GM12878 (cell line): ENCODE data around the gene FSTL4. TPM values are rescaled to one million over a fixed set of nuclear protein-coding genes. Genes with fewer than 3 reads are reported as not detected.

ENCODE experiments used
- ATF7 ChIP-seq: fragments of 450-650 bp; IDR thresholded peaks from 2 replicates; pipeline ENCODE4 v1.6.1; 2016; ENCODE audit warnings: low read depth, mild to moderate bottlenecking
- CBX3 ChIP-seq: fragments of 200-600 bp; sonication (generic); IDR thresholded peaks from 2 replicates; pipeline ENCODE4 v1.6.1; 2016; ENCODE audit warnings: low read depth, borderline replicate concordance
- CBX5 ChIP-seq: sonication (generic); IDR thresholded peaks from 2 replicates; pipeline ENCODE4 v1.6.1; 2016; ENCODE audit warnings: low read depth, moderate library complexity, mild to moderate bottlenecking, inconsistent platforms
- CHD1 ChIP-seq: IDR thresholded peaks from 2 replicates; pipeline ENCODE4 v1.6.1; 2012; ENCODE audit warnings: low read depth, low read length, improper control_type of control experiment
- FOXK2 ChIP-seq: fragments of 450-650 bp; IDR thresholded peaks from 2 replicates; pipeline ENCODE4 v1.6.1; 2017; ENCODE audit warnings: mild to moderate bottlenecking, moderate library complexity
- GATAD2B ChIP-seq: fragments of 450-650 bp; conservative IDR thresholded peaks from 2 replicates; pipeline ENCODE4 v1.6.1; 2017; ENCODE audit warnings: low read depth, mild to moderate bottlenecking, moderate library complexity
- JUND ChIP-seq: IDR thresholded peaks from 2 replicates; pipeline ENCODE4 v1.6.1; 2012; ENCODE audit warnings: low read depth, mild to moderate bottlenecking, low read length, improper control_type of control experiment, moderate library complexity
- KAT2A ChIP-seq: conservative IDR thresholded peaks from 2 replicates; pipeline ENCODE4 v1.6.1; 2011; ENCODE audit warnings: low read depth, low read length; ENCODE audit not compliant: control insufficient read depth
- KLF5 ChIP-seq: fragments of 450-650 bp; IDR thresholded peaks from 2 replicates; pipeline ENCODE4 v1.6.1; 2014; ENCODE audit warnings: mild to moderate bottlenecking; ENCODE audit not compliant: partially characterized antibody
- NBN ChIP-seq: fragments of 450-650 bp; IDR thresholded peaks from 2 replicates; pipeline ENCODE4 v1.6.1; 2016
- NR2F1 ChIP-seq: fragments of 450-650 bp; conservative IDR thresholded peaks from 2 replicates; pipeline ENCODE4 v1.6.1; 2017; ENCODE audit warnings: mild to moderate bottlenecking
- RAD51 ChIP-seq: fragments of 450-650 bp; IDR thresholded peaks from 2 replicates; pipeline ENCODE4 v1.6.1; 2016; ENCODE audit warnings: moderate library complexity, mild to moderate bottlenecking, inconsistent platforms
- RB1 ChIP-seq: fragments of 450-650 bp; formaldehyde crosslinking; IDR thresholded peaks from 2 replicates; pipeline ENCODE4 v1.6.1; 2017; ENCODE audit warnings: mild to moderate bottlenecking, borderline replicate concordance
- SMARCA5 ChIP-seq: fragments of 450-650 bp; IDR thresholded peaks from 2 replicates; pipeline ENCODE4 v1.6.1; 2017; ENCODE audit warnings: mild to moderate bottlenecking
- SUPT20H ChIP-seq: IDR thresholded peaks from 2 replicates; pipeline ENCODE4 v1.6.1; 2011; ENCODE audit warnings: low read depth, mild to moderate bottlenecking, low read length, moderate library complexity, borderline replicate concordance; ENCODE audit not compliant: control insufficient read depth
- TBL1XR1 ChIP-seq: IDR thresholded peaks from 2 replicates; pipeline ENCODE4 v1.6.1; 2012; ENCODE audit warnings: low read depth, low read length, improper control_type of control experiment
- ZNF24 ChIP-seq: fragments of 450-650 bp; IDR thresholded peaks from 2 replicates; pipeline ENCODE4 v1.6.1; 2017; ENCODE audit warnings: antibody characterized with exemption, mild to moderate bottlenecking
- polyA plus RNA-seq, 11 experiments: library from polyadenylated mRNA; depleted of rRNA in 4 of 11; unstranded in 6 of 11; stranded (reverse) in 5 of 11; fragments of >200 nt; fragmentation: Nextera tagmentation in 4 of 11; fragmentation: Illumina TruSeq in 1 of 11; extraction: Ambion mirVana in 4 of 11; extraction: Trizol in 1 of 11; gene quantifications; 1 replicate in 1 of 11; 2 replicates in 10 of 11; pipeline versions ENCODE4 v1.2.1 to v1.2.3, GENCODE V29; 2011 to 2016; ENCODE audit warnings: inconsistent platforms in 2 of 11, missing spikeins in 2 of 11, low read depth in 1 of 11
- total RNA-seq, 4 experiments: library from RNA; depleted of rRNA in 3 of 4; stranded (reverse); fragments of >200 nt in 3 of 4; fragmentation: Illumina TruSeq in 1 of 4; extraction: Trizol in 1 of 4; gene quantifications; 2 replicates each; pipeline versions ENCODE4 v1.2.1 to v1.2.3, GENCODE V29; 2013 to 2021
- TF ChIP-seq, protein P1 (sequence below): fragments of 450-650 bp; IDR thresholded peaks from 2 replicates; pipeline ENCODE4 v1.6.1; 2017; ENCODE audit warnings: mild to moderate bottlenecking, low read depth, inconsistent platforms; ENCODE audit not compliant: poor library complexity, severe bottlenecking
- TF ChIP-seq, protein P2 (sequence below): fragments of 450-650 bp; IDR thresholded peaks from 2 replicates; pipeline ENCODE4 v1.6.1; 2017; ENCODE audit warnings: mild to moderate bottlenecking, moderate library complexity
- TF ChIP-seq, protein P3 (sequence below): fragments of 450-650 bp; IDR thresholded peaks from 2 replicates; pipeline ENCODE4 v1.6.1; 2016; ENCODE audit warnings: mild to moderate bottlenecking
- TF ChIP-seq, protein P4 (sequence below): IDR thresholded peaks from 2 replicates; pipeline ENCODE4 v1.6.1; 2011; ENCODE audit warnings: low read depth, low read length, improper control_type of control experiment, borderline replicate concordance

The FSTL4 gene
- total and polyA plus RNA-seq, 10 of the 15 experiments (the other 5 are each of a cell fraction or from before 2014, with no cell fraction given), result 0.01 to 0.79 (median 0.21) TPM; not detected in 6

DNA sequence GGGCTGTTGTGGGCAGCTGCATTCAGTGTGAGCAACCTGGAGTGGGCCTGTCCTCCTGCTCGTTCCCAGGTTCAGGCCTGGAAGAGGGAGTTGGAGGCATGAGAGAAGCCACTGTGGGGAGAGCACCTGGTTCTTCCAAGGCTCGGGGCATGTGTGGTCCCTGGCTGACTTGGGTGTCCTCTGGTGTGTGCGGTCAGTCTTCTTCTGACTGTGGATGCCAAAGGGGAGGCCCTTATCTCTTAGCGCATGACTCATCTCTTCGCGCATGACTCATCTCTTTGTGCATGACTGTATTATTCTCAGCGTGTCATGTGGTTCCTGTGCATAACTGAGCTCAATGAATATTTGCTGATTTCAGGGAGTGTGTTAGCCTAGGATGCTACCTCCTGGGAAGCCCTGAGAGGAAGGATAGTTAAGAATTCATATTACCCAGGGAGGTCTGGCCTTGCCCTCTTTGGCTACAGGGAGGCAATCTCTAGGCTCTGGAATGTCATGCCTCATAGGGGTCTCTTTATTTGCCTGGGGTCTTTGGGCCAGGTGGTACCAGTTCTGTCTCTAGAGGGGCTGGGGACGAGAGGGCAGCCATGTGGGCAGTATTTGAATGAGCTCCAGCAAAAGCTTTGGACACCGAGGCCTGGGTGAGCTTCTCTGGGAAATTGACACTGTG is 371.8 kb downstream of the FSTL4 start (continued):
- TF ChIP-seq, protein P1, sequence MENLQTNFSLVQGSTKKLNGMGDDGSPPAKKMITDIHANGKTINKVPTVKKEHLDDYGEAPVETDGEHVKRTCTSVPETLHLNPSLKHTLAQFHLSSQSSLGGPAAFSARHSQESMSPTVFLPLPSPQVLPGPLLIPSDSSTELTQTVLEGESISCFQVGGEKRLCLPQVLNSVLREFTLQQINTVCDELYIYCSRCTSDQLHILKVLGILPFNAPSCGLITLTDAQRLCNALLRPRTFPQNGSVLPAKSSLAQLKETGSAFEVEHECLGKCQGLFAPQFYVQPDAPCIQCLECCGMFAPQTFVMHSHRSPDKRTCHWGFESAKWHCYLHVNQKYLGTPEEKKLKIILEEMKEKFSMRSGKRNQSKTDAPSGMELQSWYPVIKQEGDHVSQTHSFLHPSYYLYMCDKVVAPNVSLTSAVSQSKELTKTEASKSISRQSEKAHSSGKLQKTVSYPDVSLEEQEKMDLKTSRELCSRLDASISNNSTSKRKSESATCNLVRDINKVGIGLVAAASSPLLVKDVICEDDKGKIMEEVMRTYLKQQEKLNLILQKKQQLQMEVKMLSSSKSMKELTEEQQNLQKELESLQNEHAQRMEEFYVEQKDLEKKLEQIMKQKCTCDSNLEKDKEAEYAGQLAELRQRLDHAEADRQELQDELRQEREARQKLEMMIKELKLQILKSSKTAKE, result peak; percentile 25
- TF ChIP-seq FOXK2, result no peak
- TF ChIP-seq JUND, result peak; percentile 94
- TF ChIP-seq, protein P2, sequence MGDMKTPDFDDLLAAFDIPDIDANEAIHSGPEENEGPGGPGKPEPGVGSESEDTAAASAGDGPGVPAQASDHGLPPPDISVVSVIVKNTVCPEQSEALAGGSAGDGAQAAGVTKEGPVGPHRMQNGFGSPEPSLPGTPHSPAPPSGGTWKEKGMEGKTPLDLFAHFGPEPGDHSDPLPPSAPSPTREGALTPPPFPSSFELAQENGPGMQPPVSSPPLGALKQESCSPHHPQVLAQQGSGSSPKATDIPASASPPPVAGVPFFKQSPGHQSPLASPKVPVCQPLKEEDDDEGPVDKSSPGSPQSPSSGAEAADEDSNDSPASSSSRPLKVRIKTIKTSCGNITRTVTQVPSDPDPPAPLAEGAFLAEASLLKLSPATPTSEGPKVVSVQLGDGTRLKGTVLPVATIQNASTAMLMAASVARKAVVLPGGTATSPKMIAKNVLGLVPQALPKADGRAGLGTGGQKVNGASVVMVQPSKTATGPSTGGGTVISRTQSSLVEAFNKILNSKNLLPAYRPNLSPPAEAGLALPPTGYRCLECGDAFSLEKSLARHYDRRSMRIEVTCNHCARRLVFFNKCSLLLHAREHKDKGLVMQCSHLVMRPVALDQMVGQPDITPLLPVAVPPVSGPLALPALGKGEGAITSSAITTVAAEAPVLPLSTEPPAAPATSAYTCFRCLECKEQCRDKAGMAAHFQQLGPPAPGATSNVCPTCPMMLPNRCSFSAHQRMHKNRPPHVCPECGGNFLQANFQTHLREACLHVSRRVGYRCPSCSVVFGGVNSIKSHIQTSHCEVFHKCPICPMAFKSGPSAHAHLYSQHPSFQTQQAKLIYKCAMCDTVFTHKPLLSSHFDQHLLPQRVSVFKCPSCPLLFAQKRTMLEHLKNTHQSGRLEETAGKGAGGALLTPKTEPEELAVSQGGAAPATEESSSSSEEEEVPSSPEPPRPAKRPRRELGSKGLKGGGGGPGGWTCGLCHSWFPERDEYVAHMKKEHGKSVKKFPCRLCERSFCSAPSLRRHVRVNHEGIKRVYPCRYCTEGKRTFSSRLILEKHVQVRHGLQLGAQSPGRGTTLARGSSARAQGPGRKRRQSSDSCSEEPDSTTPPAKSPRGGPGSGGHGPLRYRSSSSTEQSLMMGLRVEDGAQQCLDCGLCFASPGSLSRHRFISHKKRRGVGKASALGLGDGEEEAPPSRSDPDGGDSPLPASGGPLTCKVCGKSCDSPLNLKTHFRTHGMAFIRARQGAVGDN, result 0 out of 2 replicates have a peak, but pooled peaks have one; percentile 26
- no peak for TF ChIP-seq RB1
- no peak for TF ChIP-seq CBX5
- peak; percentile 72; the same call in 1 of the 2 replicates for TF ChIP-seq NBN
- TF ChIP-seq, protein P3, sequence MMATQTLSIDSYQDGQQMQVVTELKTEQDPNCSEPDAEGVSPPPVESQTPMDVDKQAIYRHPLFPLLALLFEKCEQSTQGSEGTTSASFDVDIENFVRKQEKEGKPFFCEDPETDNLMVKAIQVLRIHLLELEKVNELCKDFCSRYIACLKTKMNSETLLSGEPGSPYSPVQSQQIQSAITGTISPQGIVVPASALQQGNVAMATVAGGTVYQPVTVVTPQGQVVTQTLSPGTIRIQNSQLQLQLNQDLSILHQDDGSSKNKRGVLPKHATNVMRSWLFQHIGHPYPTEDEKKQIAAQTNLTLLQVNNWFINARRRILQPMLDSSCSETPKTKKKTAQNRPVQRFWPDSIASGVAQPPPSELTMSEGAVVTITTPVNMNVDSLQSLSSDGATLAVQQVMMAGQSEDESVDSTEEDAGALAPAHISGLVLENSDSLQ, result no peak
- TF ChIP-seq NR2F1, result peak; percentile 82
- TF ChIP-seq, protein P4, sequence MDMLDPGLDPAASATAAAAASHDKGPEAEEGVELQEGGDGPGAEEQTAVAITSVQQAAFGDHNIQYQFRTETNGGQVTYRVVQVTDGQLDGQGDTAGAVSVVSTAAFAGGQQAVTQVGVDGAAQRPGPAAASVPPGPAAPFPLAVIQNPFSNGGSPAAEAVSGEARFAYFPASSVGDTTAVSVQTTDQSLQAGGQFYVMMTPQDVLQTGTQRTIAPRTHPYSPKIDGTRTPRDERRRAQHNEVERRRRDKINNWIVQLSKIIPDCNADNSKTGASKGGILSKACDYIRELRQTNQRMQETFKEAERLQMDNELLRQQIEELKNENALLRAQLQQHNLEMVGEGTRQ, result peak; percentile 23; the same call in 1 of the 2 replicates
- peak; percentile 41 for TF ChIP-seq KLF5
- TF ChIP-seq CHD1, result no peak
- no peak for TF ChIP-seq SUPT20H
- peak; percentile 78; the same call in 1 of the 2 replicates for TF ChIP-seq TBL1XR1
- TF ChIP-seq ZNF24, result no peak
- TF ChIP-seq SMARCA5, result peak; percentile 20; the same call in 1 of the 2 replicates
- TF ChIP-seq CBX3, result no peak
- TF ChIP-seq GATAD2B, result peak; percentile 68; the same call in 1 of the 2 replicates
- TF ChIP-seq ATF7, result peak; percentile 96
- TF ChIP-seq RAD51, result peak; percentile 86
- TF ChIP-seq KAT2A, result no peak
